Nephron (organoid): ENCODE results near the gene GNAL.

Experiments
- H3K27ac Mint-ChIP-seq, 3 experiments: 2 replicates each; pipeline ENCODE4 v1.8.0; 2020; ENCODE audit warnings: mixed read lengths in 3 of 3, mild to moderate bottlenecking in 2 of 3, moderate library complexity in 1 of 3
- H3K27me3 Mint-ChIP-seq: 2 replicates; pipeline ENCODE4 v1.8.0; 2021; ENCODE audit warnings: low read depth, mild to moderate bottlenecking, moderate library complexity, mixed read lengths
- H3K36me3 Mint-ChIP-seq: 2 replicates; pipeline ENCODE4 v1.8.0; 2020; ENCODE audit warnings: low read depth, mixed read lengths
- H3K4me1 Mint-ChIP-seq: 2 replicates; pipeline ENCODE4 v1.8.0; 2020; ENCODE audit warnings: mixed read lengths
- H3K4me3 Mint-ChIP-seq, 3 experiments: 2 replicates each; pipeline ENCODE4 v1.8.0; 2020; ENCODE audit warnings: mild to moderate bottlenecking in 3 of 3, mixed read lengths in 3 of 3, moderate library complexity in 2 of 3
- H3K9me3 Mint-ChIP-seq: 2 replicates; pipeline ENCODE4 v1.8.0; 2020; ENCODE audit warnings: mixed read lengths
- TF ChIP-seq, protein P1 (sequence below), 3 experiments: fragments of 200-600 bp; sonication (generic); IDR thresholded peaks; one replicate each; pipeline ENCODE4 v1.5.0; 2021; ENCODE audit warnings: antibody characterized with exemption in 3 of 3; ENCODE audit not compliant: unreplicated experiment in 3 of 3

Gene GNAL

DNA sequence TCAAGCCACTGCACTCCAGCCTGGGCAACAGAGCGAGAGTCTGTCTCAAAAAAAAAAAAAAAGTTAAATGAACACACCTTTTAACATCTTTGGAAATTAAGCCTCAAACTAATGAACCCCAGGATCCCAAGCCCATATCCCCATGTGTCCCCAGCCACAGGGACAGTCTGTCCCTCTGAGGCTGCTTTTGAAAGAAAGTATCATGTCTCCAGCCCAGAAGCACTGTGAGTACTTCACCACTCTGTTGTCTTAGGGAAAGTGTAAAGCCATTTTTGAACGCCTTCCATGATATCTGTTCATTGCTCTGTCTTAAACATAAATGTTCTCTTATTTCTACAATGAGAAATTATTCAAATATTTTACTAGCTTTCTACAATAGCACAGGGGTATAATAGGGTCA lies 110.0 kb downstream of the GNAL start:
- no peaks in the 10 kb centered on the region for H3K4me1 Mint-ChIP-seq
- H3K9me3 Mint-ChIP-seq, result no peaks in the 10 kb centered on the region
- no peak overlapping the region for H3K27ac Mint-ChIP-seq
- no peak overlapping the region for H3K4me3 Mint-ChIP-seq
- no peaks in the 10 kb centered on the region for H3K36me3 Mint-ChIP-seq
- peaks cover 6% of the 10 kb centered on the region for H3K27me3 Mint-ChIP-seq
- TF ChIP-seq, protein P1, sequence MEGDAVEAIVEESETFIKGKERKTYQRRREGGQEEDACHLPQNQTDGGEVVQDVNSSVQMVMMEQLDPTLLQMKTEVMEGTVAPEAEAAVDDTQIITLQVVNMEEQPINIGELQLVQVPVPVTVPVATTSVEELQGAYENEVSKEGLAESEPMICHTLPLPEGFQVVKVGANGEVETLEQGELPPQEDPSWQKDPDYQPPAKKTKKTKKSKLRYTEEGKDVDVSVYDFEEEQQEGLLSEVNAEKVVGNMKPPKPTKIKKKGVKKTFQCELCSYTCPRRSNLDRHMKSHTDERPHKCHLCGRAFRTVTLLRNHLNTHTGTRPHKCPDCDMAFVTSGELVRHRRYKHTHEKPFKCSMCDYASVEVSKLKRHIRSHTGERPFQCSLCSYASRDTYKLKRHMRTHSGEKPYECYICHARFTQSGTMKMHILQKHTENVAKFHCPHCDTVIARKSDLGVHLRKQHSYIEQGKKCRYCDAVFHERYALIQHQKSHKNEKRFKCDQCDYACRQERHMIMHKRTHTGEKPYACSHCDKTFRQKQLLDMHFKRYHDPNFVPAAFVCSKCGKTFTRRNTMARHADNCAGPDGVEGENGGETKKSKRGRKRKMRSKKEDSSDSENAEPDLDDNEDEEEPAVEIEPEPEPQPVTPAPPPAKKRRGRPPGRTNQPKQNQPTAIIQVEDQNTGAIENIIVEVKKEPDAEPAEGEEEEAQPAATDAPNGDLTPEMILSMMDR (IDR thresholded peaks at IDR 0.05; ENCODE audit: unreplicated experiment in 3 of 3), result no peak

DNA sequence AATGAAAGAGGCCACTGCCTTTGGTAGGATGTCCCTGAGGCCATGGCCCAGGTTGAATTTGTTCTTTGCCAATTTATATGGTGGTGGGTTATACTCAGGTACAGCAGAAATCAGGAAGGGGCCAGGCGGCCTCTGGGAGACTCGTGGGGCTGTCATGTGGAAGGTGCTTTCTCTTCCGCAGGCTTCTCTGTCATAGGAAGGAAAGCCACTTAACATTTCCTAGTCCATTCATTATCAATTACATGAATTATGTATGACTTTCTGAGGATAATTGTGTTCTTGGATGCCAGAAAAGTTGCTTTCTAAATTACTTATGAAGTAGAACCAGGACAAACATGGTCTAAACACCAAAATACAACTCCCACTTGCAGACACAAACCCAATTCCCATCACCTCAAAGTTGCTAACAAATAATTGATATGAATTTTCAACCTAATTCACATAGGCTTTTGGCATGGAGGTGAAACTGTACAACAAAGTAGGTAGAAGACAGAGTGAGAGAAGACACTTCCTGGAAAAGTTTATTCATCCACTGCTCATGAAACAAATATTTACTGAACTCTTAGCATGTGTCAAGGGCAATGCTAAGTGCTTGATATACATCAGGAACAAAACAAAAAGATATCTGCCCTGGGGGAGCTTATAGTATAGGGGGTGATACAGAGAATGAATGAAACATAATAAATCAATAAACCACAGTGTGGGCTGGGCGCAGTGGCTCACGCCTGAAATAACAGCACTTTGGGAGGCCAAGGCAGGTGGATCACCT lies 111.7 kb downstream of the GNAL start:
- Mint-ChIP-seq H3K36me3 (no peaks in the 10 kb centered on the region), H3K27ac (no peak overlapping the region), H3K4me3 (no peak overlapping the region), H3K27me3 (peaks cover 6% of the 10 kb centered on the region), H3K9me3 (no peaks in the 10 kb centered on the region), H3K4me1 (no peaks in the 10 kb centered on the region)
- TF ChIP-seq, protein P1 (IDR thresholded peaks at IDR 0.05; ENCODE audit: unreplicated experiment in 3 of 3), result no peak

DNA sequence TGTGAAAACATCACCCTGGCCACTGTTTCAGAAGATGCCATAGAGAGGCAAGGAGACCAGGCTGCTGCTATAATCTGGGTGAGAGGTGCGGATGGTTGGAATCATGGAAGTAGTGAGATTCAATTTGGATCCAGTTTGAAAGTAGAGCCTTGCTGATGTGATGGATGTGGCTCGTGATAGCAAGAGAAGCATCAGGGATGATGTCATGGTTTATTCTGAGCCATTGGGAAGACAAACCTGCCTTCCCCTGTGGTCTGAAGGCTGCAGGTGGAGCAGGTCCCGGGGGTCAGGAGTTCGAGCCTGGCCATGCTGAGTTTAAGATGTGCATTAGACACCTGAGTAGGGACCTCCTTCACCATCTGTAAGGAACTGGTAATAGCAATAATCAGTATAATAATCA lies 112.5 kb downstream of the GNAL start:
- TF ChIP-seq, protein P1 (IDR thresholded peaks at IDR 0.05; ENCODE audit: unreplicated experiment in 3 of 3), result no peak

DNA sequence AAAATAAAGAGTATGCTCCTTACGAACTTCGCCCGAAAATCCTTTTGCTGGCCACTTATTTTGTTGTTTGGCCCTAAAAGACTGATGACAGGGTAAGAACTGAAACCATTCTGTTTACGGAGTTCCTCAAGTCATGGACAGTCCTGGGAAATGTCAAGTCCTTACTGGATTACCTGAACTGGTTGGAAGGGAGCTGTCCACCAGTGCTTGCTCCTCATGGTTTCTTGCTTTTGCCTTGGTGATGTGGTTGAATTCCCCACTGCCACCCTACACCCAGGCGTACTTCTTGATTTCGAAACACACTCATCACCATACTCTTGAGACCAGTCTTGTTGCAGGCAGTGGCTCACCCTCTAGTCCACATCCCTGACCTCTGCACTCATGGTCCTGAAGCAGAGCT lies 113.1 kb downstream of the GNAL start:
- no peaks in the 10 kb centered on the region for H3K9me3 Mint-ChIP-seq
- no peaks in the 10 kb centered on the region for H3K36me3 Mint-ChIP-seq
- peaks cover 6% of the 10 kb centered on the region for H3K27me3 Mint-ChIP-seq
- no peak overlapping the region for H3K27ac Mint-ChIP-seq
- no peaks in the 10 kb centered on the region for H3K4me1 Mint-ChIP-seq
- no peak overlapping the region for H3K4me3 Mint-ChIP-seq
- TF ChIP-seq, protein P1 (IDR thresholded peaks at IDR 0.05; ENCODE audit: unreplicated experiment in 3 of 3), result no peak

More for the DNA sequence above, 112.5 kb downstream of the GNAL start:
- Mint-ChIP-seq H3K9me3 (no peaks in the 10 kb centered on the region), H3K4me3 (no peak overlapping the region), H3K36me3 (no peaks in the 10 kb centered on the region), H3K27ac (no peak overlapping the region), H3K4me1 (no peaks in the 10 kb centered on the region), H3K27me3 (peaks cover 6% of the 10 kb centered on the region)

DNA sequence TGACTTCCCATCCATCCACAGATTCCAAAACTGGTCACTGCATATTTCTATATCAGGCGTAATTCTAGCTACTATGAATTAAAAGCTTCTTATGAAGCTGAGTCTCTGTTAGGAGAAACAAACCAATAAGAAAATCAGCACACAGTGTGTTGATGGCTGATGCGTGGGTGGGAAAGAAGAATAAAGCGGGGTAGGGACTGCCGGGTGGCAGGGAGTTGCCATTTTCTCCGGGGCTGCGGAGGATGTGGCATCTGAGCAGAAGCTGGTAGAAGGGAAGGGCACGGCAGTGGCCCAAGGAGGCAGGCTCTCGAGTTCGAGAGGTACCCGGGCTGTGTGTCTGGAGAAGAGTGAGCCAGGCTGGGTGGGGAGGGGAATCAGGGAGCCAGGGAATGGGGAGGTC lies 113.5 kb downstream of the GNAL start:
- Mint-ChIP-seq H3K36me3 (no peaks in the 10 kb centered on the region), H3K4me1 (no peaks in the 10 kb centered on the region), H3K27ac (no peak overlapping the region), H3K9me3 (no peaks in the 10 kb centered on the region), H3K4me3 (no peak overlapping the region), H3K27me3 (peaks cover 6% of the 10 kb centered on the region)
- TF ChIP-seq, protein P1 (IDR thresholded peaks at IDR 0.05; ENCODE audit: unreplicated experiment in 3 of 3), result no peak

DNA sequence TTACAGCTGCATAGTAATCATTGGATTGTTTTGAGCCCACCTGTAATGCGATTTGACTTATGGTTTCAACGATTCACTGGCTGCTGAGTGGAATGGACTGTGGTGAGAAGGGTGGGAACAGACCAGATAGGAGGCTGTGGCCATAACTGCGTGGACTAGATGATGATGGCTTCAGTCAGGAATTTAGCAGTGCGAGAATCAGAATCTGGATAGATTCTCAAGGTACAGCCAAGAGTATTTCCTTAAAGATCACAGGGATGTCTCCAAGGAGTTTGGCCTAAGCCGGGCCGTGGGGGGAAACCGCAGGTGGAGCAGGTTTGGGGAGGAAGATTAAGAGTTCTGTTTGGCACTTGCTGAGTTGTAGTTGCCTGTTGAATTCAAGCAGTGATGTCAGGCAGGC lies 118.2 kb downstream of the GNAL start:
- H3K4me1 Mint-ChIP-seq, result no peaks in the 10 kb centered on the region
- no peaks in the 10 kb centered on the region for H3K9me3 Mint-ChIP-seq
- H3K4me3 Mint-ChIP-seq, result no peak overlapping the region
- no peaks in the 10 kb centered on the region for H3K27me3 Mint-ChIP-seq
- TF ChIP-seq, protein P1 (IDR thresholded peaks at IDR 0.05; ENCODE audit: unreplicated experiment in 3 of 3), result no peak
- no peaks in the 10 kb centered on the region for H3K36me3 Mint-ChIP-seq
- no peak overlapping the region for H3K27ac Mint-ChIP-seq
